Myocyte (in vitro differentiated cells): ENCODE measurements around the gene PARG. TPM values are rescaled to one million over a fixed set of nuclear protein-coding genes. Genes with fewer than 3 reads are reported as not detected.
"Not testable (repeated sequence)": the region's sequence is repeated elsewhere in the genome, so short reads cannot be mapped to it uniquely, and the experiment has no call there.

ENCODE experiments used
- DNase-seq: peaks from one replicate; pipeline ENCODE4 v3.0.0-alpha.2; 2012; ENCODE audit warnings: low read depth
- total RNA-seq: library from RNA; depleted of rRNA; stranded (reverse); fragments of >200 nt; gene quantifications from 2 replicates; pipeline ENCODE4 v1.2.3, GENCODE V29; 2014

Gene PARG
- total RNA-seq, 1 donor from 2014 or later, result 32.0 TPM

- DNase-seq, result not testable (repeated sequence)
Observed at GRCh38 chr10:49903829-49904228, 38.0 kb downstream of the PARG start.

DNA sequence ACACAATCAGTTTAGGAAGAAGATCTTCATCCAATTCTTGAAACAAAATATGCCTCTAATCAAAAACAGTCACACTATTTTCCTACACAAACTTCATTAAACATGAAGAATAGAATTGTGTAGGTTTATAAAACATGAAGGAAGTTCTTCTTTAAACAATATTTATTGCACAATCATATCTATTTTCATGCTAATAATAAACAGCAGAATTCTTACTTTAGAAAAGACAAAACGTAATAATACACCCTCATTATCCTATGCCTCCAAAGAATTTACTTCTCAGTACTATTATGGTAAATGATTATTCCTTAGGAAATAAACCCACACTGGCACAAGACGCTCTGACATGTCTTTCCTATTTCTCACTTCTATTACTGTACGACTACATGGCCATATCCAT lies 41.4 kb downstream of the PARG start:
- not testable (repeated sequence) for DNase-seq

DNA sequence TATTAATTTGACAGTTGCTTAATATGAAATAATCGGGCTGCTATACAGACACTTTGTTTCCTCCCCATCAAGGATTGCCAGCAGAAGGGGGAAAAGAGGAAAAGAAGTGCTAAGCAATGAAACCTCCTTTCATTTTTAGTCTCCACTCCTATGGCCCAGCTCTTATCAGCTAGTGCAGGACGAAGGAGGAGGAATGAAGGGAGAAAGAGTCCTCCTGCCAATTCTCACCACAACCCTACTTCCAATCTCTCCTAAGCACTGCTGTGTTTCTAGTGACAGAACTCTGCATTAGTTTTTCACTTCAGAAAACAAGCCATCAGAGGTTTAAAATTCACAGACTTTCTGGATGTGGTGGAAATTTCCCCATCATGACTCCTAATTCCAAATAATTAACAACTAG lies 41.8 kb downstream of the PARG start:
- not testable (repeated sequence) for DNase-seq

GRCh38 chr10:49890025-49890424 lies 51.8 kb downstream of the PARG start:
- DNase-seq, result not testable (repeated sequence)

GRCh38 chr10:49884739-49885331 lies 57.0 kb downstream of the PARG start:
- DNase-seq, result not testable (repeated sequence)

- not testable (repeated sequence) for DNase-seq
Observed at GRCh38 chr10:49883852-49884251, 58.0 kb downstream of the PARG start.

- not testable (repeated sequence) for DNase-seq
Observed at GRCh38 chr10:49882327-49882726, 59.5 kb downstream of the PARG start.

DNA sequence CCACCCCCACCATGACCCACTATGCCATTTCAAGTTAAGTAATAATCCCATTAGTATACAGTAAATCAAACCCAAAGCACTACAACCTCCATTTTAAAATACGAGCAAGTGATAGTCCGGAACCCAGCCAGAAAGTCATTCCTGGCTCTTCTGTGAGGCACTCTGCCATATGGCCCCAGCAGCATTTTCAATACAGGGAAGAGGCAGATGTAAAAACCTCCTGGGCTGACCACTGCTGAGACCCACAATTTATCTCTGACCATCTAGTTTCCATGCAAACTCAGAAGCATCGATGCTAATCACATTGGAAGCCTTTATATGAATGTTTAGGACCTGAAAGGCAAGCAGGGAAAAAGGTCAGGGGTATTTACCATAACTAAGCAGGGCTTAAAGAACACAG lies 69.1 kb downstream of the PARG start:
- not testable (repeated sequence) for DNase-seq

GRCh38 chr10:49871462-49871861 lies 70.4 kb downstream of the PARG start:
- not testable (repeated sequence) for DNase-seq

DNA sequence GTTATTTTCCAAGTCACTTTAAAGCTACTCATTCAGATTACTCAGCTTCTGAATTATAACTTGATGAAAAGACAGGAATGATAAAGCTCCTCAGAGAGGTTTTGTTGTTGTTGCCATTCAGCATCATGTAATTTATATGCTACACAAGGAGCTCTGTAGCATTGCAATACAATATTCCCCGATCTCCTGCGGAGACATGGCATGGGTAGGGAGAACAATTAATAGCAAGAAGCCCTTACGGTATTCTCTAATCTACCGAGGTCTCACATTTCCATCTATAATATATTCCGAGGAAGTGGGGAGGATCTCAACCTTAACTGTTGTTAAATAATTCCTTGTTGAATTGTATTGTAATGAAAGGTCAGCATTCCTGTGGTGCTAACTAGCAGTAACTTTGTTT lies 81.9 kb downstream of the PARG start:
- not testable (repeated sequence) for DNase-seq

GRCh38 chr10:49858697-49859382 lies 83.0 kb downstream of the PARG start:
- not testable (repeated sequence) for DNase-seq

DNA sequence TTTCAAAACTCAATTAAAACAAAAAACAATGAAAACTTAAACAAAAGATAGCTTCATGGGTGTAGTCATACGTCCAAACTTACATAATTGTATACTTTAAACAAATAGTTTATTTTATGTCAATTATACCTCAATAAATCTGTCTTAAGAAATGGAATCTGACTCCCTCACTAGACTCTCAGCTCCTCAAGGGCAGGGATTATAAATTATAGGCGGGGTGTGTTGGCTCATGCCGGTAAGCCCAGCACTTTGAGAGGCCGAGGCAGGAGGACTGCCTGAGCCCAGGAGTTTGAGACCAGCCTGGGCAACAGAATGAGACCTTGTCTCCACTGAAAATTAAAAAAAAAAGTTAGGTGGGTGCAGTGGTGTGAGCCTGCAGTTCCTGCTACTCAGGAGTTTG lies 92.3 kb downstream of the PARG start:
- not testable (repeated sequence) for DNase-seq

DNA sequence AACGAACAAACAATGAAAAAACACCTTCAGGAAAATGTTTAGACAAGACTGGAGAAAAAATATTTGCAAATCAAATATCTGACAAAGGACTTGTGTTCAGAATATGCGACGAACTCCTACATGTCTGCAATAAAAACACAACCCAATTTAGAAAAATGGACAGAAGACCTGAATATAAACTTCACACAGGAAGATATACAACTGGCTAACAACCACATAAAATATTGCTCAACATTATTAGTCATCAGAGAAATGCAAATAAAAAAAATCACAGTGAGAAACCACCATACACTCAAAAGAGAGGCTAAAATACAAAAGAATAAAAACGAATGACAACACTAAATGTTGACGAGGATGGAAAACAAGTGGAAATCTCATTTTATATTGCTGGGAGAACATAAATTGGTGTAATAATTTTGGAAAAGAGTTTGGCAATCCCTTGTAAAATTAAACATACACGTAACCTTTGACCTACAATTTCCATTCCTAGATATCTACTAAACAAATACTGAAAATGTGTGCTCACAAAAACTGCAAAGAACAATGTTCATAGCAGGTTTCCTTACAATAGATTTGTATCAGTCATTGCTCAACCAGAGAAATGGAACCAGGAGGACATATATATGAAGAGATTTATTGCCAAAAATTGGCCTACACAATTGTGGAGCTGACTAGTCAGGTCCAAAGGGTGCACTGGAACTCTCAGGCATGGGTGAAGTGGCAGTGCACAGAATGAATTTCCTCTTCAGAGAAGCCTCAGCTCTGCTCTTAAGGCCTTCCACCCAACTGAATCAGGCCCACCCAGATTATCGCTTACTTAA lies 96.8 kb downstream of the PARG start:
- no peak for DNase-seq

GRCh38 chr10:49842333-49842628 lies 99.5 kb downstream of the PARG start:
- DNase-seq, result not testable (repeated sequence)

DNA sequence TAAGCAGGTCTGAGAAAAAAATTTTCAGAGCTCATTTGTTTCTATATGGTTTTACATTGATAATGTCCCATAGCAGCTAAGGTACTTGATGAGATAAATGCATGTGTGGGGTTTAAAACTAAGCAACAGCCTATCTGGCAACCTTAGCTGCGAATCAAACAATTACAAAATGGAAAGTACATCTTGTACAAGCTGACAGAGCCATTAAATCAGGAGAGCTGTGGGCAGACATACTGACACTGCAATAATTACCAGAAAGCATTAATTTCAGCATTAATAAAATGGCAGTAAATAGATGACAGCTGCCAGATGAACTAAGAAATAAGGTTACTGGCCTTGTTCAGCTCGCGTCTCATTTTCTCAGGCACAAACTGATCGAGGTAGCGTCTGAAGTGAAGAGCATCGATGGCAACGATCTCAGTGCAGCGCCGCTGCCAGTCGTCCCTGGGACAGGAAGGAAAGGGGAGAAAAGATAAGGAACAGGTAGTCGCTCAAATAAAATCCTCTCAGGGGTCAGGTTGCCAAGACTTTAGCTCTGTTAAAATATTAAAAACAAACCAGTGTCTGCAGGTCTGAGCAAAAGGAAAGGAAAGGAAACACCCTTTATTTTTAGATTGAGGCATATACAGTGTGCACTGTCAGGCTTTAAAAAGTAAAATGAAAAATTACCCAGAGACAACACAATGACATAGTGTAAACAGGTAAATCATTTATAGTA lies 100.1 kb downstream of the PARG start:
- no peak for DNase-seq

DNA sequence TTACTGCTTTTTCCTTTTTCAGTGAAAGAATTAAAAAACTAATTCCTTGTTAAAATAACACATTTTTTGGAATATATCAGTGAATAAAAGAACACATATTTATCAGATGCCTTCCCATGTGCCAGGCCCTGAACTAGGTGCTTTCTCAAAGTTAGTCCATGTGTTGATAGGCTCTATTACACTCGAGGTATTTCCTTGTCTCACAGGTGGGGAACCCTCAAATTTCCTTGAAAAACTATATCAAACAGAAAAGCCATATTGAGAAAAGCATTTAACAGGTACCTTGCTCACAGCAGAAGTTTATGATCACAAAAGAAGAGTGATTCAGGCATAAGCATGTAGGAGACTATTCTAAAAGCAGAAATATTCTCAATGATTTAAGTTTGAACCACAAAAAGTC lies 104.1 kb downstream of the PARG start:
- no peak for DNase-seq

- no peak for DNase-seq
Observed at GRCh38 chr10:49837051-49837478, 104.8 kb downstream of the PARG start.

DNA sequence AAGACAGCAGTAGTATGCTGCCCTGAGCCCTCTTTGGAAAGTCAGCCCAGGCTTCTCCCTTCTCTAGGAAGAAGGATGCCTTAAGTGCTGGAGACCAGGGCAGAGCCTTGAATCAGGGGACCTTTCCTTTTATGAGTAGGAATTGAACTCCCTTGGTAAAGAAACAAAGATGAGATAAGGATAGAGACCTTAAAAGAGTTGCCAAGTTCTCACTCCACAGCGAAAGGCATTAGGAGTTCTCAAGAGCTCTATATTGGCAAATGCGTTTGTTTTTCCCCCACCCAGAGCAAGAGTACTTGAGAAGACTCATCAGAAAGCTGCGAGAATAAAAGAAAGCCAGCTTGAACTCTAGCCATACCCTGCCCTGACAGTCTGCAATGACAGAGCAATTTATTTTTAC lies 106.9 kb downstream of the PARG start:
- no peak for DNase-seq

DNA sequence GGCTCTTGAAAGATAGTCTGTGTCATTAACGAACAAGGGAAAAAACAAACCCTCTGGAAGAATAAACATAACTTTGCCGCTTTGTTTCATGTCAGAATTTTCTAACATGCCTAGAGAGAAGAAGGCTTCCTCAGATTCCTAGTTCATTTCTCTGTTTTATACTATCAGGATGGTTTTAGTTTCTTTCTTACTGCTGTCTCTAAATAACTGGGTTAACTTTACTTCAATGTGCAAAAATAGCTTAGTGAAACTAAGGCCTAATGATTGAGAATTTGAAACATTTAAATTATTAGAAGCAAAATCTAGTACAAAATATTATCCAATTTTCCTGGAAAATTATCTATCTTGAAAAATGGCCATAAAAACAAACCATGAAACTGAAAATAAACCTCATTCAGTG lies 107.6 kb downstream of the PARG start:
- no peak for DNase-seq

- DNase-seq, result no peak
Observed at GRCh38 chr10:49833168-49833567, 108.7 kb downstream of the PARG start.

- peak; percentile 37 for DNase-seq
Observed at GRCh38 chr10:49831352-49832035, 110.3 kb downstream of the PARG start.
